GM18526 (cell line): ENCODE data around the gene UPK1A.

Experiments
- POLR2A ChIP-seq: IDR thresholded peaks from 3 replicates; pipeline ENCODE4 v1.6.1; 2011; ENCODE audit not compliant: insufficient read length; ENCODE audit errors: extremely low read depth

Gene UPK1A

DNA sequence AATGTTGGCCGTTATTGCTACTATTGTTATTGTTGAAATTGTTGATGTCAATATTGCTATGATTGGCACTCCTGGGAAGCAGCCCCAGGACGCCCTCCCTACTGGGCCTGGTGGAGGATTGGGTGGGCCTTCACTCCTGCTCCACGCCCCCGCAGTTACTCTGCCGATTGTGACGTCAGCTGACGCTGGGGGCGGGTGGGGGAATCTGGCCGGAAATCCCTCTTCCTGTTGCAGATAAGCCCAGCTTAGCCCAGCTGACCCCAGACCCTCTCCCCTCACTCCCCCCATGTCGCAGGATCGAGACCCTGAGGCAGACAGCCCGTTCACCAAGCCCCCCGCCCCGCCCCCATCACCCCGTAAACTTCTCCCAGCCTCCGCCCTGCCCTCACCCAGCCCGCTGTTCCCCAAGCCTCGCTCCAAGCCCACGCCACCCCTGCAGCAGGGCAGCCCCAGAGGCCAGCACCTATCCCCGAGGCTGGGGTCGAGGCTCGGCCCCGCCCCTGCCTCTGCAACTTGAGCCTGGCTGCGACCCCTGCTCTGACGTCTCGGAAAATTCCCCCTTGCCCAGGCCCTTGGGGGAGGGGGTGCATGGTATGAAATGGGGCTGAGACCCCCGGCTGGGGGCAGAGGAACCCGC, 24.7 kb upstream of the UPK1A start, which contains the start of gene ETV2:
Gene ETV2, plus strand, starts transcription at position 231 of the 637 bp plus-strand sequence. CDS start 716 bp downstream, outside the sequence.
- TF ChIP-seq POLR2A: no peak

DNA sequence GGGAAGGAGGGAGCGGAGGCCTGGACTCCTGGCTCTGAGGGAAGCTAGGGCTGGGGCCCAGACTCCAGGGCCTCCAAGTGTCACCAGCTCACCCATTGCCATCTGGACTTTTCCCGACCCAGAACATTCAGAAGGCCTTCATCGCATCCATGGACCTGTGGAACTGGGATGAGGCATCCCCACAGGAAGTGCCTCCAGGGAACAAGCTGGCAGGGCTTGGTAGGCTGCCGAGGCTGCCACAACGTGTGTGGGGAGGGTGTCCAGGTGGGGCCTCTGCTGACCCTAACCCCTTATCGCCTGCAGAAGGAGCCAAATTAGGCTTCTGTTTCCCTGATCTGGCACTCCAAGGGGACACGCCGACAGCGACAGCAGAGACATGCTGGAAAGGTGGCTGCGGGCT, 24.0 kb upstream of the UPK1A start:
- no peak for TF ChIP-seq POLR2A

GRCh38 chr19:35642798-35643254, 23.5 kb upstream of the UPK1A start:
- TF ChIP-seq POLR2A: no peak

GRCh38 chr19:35643255-35644205, 22.8 kb upstream of the UPK1A start:
- TF ChIP-seq POLR2A: peak; percentile 87

- TF ChIP-seq POLR2A: no peak
Observed at GRCh38 chr19:35644206-35644986, 21.9 kb upstream of the UPK1A start.

DNA sequence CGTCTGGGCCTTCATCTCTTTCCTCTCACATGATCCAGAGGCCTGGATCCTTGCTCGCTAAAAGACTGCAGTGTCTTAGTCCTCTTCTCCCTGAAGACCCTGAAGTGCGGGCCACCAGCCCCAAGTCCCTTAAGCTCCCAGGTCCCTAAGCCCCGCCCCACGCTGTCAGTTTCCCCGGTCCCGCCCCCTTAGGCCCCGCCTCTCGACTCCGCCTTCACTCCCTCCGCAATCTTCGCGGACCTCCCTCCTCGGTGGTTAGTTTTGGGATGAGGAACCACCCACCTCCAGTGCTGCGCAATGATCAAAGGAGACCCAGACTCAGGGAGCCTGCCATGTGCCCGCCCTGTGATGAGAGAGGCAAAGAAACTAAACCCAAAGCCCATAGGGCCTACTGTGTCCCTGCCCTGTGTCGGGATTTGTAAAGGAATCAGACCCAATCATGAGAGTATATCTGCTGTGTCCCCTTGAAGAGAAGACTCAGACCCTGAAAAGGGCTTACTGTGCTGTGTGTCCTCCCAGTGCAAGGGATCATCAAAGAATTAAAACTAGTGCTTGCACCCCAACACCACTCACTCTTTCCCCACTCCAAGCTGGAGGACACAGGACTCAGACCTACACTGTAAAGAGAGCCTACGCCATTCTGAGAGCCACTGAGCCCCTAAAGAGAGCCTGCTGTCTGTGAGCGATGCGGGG, 21.2 kb upstream of the UPK1A start:
- TF ChIP-seq POLR2A: no peak

GRCh38 chr19:35645680-35646511, 20.4 kb upstream of the UPK1A start:
- TF ChIP-seq POLR2A: no peak

- peak; percentile 93 for TF ChIP-seq POLR2A
Observed at GRCh38 chr19:35648017-35648961, 18.0 kb upstream of the UPK1A start, which contains the start of gene COX6B1. Gene COX6B1, plus strand, starts transcription at chr19:35648323. Its CDS starts 2,921 bp downstream, at chr19:35651244.

- no peak for TF ChIP-seq POLR2A
Observed at GRCh38 chr19:35650581-35650980, 15.7 kb upstream of the UPK1A start.

GRCh38 chr19:35655600-35655999, 10.7 kb upstream of the UPK1A start:
- no peak for TF ChIP-seq POLR2A

- TF ChIP-seq POLR2A: no peak
Observed at GRCh38 chr19:35656700-35657099, 9.6 kb upstream of the UPK1A start.

DNA sequence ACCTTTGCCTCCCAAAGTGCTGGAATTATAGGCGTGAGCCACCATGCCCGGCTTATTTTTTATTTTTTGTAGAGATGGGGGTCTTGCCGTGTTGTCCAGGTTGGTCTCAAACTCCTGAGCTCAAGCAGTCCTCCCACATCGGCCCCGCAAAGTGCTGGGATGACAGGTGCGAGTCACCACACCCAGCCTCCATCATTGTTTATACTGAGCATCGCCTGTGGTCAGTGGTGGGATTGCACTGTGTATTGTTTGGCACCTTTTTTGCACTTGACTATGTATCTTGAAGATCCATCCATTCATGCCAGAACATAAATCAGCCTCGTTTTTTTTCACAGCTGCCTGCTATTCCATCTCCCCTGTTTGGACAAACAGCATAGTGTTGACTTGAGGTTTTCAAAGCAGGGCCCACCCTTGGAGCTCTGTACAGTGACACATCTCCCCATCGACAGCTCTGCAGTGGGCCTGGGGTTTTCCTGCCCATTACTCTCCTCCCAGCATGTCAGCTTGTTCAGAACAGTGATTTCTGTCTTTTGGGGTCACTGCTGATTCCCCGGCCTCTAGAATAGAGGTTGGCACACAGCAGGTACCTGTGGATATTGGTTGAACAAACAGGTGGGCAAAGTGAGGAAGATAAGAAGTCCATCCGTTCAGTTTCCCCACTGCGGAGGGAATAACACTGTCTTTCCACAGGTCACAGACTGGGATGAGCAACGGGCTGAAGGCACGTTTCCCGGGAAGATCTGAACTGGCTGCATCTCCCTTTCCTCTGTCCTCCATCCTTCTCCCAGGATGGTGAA, 8.2 kb upstream of the UPK1A start:
- no peak for TF ChIP-seq POLR2A

- TF ChIP-seq POLR2A: no peak
Observed at GRCh38 chr19:35661995-35662340, 4.3 kb upstream of the UPK1A start.
